Measurements from ENCODE around the gene LRP8.
"Not testable (repeated sequence)": the region's sequence is repeated elsewhere in the genome, so short reads cannot be mapped to it uniquely, and the experiment has no call there.

The LRP8 gene

DNA sequence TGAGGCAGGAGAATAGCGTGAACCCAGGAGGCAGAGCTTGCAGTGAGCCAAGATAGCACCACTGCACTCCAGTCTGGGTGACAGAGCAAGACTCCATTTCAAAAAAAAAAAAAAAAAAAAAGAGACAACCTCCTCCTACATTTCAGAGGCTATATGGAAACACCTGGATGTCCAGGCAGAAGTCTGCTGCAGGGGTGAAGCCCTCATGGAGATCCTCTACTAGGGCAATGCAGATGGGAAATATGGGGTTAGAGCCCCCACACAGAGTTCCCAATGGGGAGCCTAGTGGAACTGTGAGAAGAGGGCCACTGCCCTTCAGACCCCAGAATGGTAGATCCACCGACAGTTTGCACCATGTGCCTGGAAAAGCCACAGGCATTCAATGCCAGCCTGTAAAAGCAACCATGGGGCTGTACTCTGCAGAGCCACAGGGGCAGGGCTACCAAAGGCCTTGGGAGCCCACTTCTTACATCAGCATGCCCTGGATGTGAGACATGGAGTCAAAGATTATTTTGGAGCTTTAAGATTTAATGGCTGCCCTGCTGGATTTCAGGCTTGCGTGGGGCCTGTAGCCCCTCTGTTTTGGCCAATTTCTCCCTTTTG is 121.7 kb downstream of the LRP8 start:
- not testable (repeated sequence) for DNase-seq

DNA sequence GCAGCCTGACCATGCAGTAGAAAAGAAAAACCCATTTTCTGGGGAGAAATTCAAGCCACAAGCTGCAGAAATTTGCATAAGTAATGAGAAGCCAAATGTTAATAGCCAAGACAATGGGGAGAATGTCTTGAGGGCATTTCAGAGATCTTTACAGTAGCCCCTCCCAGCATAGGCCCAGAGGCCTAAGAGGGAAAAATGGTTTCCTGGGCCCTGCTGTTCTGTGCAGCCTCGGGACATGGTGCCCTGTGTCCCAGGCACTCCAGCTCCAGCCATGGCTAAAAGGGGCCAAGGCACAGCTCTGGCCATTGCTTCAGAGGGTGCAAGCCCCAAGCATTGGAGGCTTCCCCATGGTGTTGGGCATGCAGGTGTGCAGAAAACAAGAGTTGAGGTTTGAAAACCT is 122.4 kb downstream of the LRP8 start:
- DNase-seq, result not testable (repeated sequence)

DNA sequence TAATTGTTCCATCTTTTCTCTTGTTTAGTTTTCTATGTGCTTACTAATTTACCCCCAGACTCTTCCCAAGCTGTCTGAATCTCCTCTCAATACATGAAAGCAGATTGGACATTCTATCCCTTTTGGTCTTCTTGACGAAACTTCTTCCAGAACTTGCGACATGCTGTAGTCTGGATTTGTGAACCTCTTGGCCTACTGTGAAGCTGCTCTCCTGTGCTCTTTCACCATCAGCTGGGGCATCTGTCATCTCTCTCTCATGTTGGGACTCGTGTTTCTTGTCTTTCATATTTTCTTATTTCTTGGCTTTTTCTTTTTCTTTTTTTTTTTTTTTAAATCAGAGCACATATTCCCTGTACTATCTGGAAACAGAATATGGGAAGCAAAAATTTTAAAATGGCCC is 124.4 kb downstream of the LRP8 start:
- DNase-seq, result no peak

DNA sequence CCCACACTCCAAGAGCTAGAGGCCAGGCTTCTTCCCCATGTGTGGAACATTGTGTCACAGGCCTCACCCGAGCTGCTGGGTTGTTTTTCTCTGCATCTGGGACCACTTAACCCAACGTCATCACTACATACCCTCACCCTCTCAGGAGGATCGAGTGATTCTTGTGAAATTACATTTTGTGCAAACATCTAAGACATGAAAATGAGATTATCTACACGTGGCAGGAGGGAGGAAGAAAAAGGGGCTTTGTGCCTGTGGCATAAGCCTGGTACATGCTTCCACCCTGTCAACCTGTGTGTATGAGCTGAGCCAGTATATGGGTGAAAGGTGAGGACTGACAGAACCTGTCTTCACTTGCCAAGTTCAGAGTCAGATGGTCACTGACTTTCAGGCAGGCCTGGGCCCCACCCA is 129.6 kb downstream of the LRP8 start:
- no peak for DNase-seq

DNA sequence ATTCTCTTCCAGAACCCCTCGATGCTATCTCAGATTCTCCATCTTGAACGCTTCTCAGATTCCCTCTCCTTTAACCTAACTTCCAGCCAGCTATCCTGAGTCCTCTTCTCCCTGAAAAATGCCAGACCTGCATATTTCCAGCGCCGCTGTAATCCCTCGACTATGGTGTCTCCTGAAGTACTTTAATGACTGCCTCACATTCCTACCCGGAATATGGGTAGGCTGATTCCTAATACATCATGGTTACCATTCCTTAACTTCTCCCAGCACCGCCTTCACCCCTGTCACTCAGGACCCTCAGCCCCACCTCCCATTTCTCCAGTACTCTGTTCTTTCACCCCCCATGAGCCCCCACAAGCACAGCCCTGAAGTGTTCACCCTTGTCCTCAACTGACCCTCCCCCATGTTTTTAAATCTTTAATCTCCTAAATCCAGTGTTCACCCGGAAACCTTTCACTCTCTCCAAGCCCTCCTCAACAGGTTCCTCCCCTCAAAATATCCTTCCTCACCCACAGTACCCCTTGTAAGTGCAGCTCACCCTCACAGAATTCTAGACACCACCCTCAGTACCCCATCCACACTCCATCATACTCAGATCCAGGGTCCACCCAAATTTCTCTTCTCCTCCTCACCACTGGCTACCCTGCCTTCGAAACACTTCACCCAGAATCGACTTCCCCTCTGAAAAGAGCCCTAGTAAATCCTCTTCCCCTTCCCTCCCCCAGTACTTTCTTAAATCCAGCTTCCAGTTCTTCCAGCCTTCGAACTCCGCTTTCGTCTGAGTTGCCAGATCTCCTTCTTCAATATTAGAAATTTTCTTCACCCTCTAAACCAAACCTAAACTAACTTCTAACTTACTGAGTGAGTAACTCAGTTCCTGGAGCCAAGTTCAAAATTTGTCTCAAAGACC is 130.3 kb downstream of the LRP8 start:
- no peak for DNase-seq

DNA sequence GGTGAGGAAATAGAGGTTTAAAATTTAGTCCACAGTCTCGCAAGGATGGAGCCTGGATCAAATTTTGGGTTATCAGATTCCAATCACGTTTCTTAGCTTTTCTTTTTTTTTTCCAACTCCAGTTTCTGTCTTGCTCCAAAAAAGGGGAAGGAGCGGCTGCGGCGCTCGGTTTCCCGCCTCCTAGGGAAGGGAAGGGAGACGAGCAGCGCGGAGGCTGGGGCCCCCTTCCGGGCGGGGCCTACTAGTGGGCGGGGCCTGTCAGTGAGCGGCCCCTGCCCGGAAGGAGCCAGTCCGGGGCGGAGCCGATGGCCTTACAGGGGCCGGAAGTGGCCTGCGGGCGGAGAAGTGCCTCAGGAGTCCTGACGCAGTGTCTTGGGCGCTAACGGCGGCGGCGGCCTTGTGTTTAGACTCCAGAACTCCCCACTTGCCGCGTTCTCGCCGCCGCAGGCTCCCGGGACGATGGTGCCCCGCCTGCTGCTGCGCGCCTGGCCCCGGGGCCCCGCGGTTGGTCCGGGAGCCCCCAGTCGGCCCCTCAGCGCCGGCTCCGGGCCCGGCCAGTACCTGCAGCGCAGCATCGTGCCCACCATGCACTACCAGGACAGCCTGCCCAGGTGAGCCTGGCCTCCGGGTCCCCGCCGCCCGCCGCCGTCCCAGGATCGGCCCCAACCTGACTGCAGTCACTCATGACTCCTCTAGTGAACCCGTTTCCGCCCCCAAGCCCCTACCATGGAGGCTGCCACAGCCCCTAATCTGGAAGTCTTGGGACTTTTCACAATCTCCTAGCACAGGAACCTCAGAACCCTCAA is 131.2 kb downstream of the LRP8 start, which contains the start of gene CPT2:
Gene CPT2, plus strand, starts transcription at position 340 of the 806 bp plus-strand sequence. Its CDS starts 120 bp downstream, at position 460.
- peak; percentile 87 for DNase-seq

DNA sequence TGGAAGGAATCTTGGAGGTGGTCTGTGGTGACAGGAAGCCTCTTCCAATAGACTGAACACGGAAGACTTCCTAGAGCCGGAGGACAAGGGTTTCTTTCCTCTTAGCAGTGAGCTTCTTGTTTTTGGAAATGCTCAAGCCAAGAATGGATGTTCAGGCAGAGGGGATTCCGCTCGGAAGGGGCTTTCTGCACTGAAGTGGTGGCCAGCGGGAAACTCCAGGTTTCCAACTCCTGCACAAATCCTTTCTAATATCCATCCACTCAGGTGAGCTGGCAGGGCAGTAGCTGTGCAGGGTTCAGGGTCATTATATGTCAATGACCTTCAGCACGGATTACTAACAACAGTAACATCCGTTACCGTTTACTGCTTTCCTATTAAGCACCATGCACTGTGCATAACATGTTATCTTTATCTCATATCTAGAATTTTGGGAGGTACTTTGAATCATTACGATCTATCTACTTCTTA is 131.8 kb downstream of the LRP8 start:
- DNase-seq, result peak; percentile 50

DNA sequence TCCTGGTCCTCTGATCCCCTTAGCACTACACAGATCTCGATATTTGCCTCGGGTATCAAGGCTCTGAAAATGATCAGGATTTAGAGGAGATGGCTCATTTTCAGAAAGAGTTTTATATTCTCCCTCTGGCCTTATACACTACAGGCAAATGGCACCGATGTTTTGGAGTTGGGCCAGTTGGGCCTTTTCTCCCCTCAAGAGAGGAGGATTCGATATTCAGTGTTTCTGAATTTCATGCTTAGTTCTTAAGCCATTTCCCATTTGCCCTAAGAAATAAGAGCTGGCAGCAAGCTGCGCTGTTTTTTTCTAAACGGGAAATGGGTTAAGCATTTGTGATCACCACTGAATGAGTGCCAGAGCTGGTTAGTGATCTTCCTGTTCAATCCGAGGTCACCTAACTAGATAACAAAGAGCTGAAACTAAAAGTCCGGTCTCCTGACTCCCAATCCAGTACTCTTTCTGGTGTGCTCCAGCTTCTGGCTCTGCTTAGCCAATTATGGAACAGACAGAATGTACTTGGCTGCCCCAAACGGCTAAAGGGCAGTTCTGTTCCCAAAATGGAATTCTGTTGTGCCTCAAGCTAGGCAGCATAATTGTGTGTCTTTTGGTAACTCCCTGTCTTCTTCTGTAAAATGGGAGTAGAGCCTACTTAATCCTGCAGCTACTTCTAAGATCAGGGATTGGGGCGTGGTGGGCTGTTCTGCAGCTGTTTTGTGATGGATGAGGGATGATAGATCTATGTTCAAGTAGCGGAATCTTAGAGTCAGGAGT is 132.4 kb downstream of the LRP8 start:
- no peak for DNase-seq
